GM18508 (cell line): ENCODE results near the gene NFAM1.

Experiments used
- ATAC-seq: cut with Tn5 transposase; IDR thresholded peaks from one replicate; pipeline ENCODE4 v1.9.1; 2021; ENCODE audit warnings: moderate number of reproducible peaks; ENCODE audit not compliant: insufficient read depth, unreplicated experiment

Gene NFAM1, protein sequence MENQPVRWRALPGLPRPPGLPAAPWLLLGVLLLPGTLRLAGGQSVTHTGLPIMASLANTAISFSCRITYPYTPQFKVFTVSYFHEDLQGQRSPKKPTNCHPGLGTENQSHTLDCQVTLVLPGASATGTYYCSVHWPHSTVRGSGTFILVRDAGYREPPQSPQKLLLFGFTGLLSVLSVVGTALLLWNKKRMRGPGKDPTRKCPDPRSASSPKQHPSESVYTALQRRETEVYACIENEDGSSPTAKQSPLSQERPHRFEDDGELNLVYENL

GRCh38 chr22:42432020-42432596, at the start of gene NFAM1:
NFAM1 (minus strand) TSS chr22:42432403; CDS start chr22:42432357, 46 bp downstream.
- no peak for ATAC-seq

- no peak for ATAC-seq
Measured at GRCh38 chr22:42475122-42475521, 42.9 kb upstream of the NFAM1 start.

DNA sequence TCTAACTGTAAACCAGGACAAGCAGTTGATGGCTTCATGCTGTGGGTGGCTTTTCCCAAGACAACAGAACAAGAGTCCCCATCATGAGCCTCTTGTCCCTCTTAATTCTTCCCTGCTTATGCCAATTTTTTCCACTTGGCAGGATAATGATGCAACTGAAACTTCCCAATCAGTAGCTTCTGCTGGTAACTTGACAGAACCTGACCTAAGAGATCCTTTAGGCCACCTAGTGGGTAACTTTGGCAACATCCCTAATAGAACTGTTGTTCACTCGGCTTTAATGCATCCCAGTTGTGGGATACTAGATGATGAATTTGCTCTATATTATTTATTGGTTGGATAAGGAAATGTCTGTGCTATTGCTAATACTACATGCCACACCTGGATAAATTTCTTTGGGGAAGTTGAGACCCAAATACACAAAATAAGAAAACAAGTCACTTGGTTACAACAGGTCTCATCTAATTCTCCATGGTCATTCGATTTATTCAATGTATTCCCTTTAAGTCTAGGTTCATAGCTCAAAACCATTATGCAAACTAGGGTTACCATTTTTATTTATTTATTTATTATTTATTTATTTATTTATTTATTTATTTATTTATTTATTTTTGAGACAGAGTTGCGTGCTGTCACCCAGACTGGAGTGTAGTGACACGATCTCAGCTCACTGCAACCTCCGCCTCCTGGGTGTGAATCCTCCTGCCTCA, 41.4 kb upstream of the NFAM1 start:
- no peak for ATAC-seq

- ATAC-seq: no peak
Measured at GRCh38 chr22:42472671-42473070, 40.5 kb upstream of the NFAM1 start.

- ATAC-seq: no peak
Measured at GRCh38 chr22:42471441-42471840, 39.2 kb upstream of the NFAM1 start.

- no peak for ATAC-seq
Measured at GRCh38 chr22:42470366-42471082, 38.3 kb upstream of the NFAM1 start.

GRCh38 chr22:42468841-42469240, 36.6 kb upstream of the NFAM1 start:
- ATAC-seq: no peak

GRCh38 chr22:42462016-42462415, 29.8 kb upstream of the NFAM1 start:
- ATAC-seq: no peak

- ATAC-seq: no peak
Measured at GRCh38 chr22:42461511-42461910, 29.3 kb upstream of the NFAM1 start.

DNA sequence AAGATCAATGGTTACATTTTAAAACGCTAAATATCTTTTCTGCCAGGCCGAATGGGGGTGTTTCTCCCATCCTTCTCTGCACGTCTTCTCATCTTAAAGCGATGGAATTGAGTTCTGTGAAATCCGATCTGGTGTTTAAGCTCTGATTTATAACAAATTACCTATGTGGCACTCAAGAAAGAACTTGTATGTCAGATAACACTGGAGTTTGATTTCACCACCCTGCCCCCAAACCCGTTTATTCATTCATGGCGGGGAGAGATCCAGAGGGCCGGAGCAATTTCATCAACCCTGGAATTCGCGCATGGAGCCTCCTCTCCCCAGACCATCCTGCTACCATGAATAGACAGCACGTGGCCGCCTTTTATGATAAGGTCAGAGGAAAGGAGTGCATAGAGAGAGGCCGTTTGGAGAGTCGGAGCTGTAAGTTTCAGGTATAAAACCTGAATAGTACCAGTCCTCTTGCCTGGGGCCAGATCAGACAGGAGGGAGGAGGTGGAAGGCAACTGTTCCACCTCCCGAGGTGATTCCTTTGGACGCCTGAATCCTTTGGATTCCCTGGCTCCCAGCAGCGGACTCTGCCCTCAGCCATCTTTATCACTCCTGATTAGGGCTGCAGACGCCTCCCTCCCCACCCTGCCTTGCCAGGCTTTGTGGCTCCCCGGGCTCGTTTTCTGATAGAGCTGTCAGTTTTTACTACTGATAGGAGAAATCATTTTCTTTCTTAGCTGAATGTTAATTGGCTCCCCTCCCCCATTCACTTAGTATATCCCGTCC, 27.3 kb upstream of the NFAM1 start:
- no peak for ATAC-seq

DNA sequence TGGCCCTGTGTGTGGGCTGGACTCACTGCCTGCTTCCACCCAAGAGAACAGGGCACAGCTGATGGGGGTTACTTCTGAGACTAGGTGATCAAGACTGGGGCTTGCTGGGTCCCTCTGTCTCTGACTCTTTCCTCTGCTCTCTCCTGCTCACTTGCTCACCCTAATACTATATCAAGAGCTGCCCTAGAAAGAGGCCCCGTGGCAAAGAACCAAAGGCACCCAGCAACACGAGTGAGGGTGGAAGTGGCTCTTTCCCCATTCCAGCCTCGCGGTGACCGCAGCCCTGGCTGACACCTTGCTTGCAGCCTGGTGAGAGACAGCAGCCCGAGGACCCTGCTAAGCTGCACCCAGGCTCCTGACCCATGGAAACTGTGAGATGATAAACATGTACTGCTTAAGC, 20.7 kb upstream of the NFAM1 start:
- ATAC-seq: no peak

DNA sequence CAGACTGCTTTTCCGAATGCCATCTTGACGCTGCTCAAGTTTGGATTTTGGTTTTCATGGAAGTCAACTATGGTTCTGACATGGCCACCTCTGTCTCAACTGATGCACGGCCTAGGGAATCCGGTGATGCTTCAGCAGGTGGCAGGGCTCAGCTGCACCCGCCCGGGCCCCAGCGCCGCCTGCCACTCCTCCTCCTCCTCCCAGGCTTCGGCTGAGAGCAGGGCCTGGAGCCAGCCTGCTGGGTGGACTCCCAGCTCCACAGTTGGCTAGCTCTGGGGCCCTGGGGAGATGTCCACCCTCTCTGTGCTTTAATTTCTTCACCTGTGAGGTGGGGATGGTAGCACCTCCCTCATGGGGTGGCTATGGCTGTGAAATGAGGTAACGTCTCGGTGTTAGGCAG, 20.3 kb upstream of the NFAM1 start:
- ATAC-seq: no peak

GRCh38 chr22:42451499-42452145, 19.4 kb upstream of the NFAM1 start:
- ATAC-seq: no peak

DNA sequence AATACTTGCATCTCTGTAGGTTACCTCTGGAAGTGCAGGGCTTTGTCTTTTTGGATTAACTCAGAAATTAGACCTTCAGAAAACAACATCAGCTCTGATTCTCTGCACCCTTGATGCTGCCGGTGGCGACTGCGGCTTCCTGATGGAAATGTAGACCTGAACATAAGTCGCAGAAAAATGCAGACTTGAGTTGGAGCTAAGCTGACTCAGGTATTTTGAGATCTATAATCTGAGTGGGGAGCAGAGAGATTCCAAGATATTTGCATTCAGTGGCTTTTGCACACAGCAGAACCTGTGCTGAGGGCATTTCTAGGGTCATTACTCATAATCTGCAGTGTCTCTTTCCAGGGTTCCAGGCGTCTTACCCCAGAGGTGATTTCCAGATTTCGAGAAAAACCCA, 18.7 kb upstream of the NFAM1 start:
- ATAC-seq: no peak

DNA sequence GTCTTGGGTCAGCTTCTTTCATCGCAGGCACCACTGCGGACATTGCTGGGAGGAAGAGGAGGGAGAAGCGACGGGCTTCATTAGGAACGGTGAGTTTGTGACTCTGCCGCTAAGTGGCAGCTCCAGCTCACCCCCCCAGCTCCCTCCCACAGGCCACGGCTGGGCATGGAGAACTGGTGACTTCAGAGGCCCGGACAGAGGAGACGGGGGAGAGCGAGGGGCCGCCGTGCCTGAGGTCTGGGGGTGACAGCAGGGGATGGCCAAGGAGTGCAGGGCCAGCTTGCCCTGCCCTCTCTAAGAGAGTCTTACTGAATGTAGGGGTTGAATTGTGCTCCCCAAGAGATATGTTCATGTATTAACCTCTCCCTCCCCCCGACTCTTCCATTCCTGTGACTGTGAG, 13.9 kb upstream of the NFAM1 start:
- no peak for ATAC-seq

DNA sequence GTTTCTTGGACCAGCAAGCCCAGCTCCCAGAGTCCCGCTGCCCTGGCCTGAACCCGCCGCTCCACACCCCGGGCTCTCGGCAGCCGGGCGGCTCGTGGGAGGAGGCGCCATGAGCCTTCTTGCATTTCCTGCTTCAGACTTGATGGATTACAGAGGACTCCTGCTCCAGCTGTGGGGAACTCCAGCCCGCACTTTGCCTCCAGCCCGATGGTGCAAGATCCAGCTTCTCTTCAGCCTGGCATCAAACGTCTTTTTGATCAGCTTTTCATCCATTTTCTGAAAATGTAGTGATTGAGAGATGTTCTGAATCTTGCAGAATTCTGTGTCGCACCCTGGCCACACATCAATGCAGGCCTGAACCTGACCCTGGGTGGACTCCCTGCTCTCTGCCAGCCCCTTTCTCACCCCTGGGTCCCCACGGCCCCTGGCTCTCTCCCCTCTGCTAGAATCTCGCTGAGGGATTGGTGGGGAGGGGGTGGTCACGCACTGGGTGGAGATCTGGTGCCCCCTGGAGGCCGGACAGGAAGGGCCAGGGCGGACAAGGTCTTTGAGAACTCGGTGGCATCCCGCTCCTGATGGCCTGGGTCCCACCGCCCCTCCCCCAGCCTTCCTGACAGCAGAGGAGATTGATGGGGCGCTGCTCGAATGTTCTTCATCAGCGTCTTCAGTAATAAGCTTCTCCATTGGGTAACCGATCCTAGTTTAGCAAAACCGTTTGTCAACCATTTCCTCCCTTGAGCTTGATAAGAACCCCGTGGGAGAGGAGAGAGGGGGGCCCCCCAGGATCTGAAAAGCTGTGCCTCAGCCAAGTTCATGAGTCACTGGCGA, 12.1 kb upstream of the NFAM1 start:
- ATAC-seq: no peak

- no peak for ATAC-seq
Measured at GRCh38 chr22:42443240-42444076, 11.3 kb upstream of the NFAM1 start.

DNA sequence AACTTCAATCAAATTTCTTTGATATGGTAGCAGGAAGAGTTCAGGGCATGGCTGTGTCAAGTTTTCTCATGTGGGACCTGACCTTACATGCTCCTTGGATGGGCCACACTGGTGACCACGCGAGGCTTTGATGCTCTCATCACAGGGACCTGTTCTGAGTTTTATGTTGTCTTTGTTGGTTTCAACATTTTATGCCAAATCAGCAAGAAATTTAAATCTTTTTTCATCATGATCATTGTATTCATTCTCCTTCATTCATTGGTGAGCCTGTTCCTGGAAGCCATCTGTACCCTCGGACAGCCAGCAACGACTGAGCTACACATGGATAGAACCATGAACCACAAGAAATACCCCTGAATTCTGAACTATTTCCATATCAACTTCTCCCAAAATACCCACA, 10.5 kb upstream of the NFAM1 start:
- ATAC-seq: no peak
